Measurements from ENCODE around the gene VOPP1.

VOPP1 gene

DNA sequence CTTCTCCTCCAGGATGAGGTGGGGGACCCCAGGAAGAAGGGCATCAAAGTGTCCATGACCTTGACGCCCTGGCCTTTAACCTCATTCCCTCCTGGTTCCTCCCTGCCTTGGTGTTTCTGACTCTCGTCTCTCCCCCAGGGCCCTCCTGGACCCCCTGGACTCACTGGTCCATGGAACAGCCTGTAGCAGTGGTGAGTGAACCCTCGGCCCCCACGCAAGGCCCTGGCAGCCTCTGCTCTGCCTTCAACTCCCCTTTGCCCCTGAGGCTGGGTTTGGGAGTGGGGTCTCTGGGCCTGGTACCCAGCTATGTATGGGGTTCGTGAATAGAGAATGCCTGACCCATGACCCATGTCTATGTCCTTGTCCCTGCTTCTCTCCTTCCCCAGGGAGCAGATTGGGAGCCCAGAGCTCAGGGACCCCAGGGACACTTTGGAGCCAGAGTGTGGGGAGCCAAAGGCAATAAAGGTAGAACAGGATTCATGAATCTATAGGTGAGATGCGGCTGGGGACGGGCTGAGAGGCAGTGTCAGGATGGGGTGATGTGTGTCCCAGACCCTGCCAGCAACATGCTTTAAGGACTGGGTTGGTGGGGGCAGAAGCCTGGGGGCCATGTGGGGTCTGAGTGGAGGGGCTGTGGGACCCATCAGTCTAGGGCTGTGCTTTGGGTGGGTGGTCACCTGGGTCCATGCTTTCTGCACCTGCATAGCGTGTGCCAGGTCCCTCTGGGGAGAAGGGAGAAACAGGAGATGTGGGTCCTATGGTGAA, 18.4 kb upstream of the VOPP1 start:
- Histone ChIP-seq H3K4me1 (ENCODE audit: low read depth, poor library complexity, severe bottlenecking) (peaks cover 8% of the 10 kb centered on the region), H3K79me2 (ENCODE audit: insufficient read depth, low read depth) (no peaks in the 10 kb centered on the region), H4K20me1 (ENCODE audit: insufficient read depth) (no peaks in the 10 kb centered on the region), H3K9ac (no peak overlapping the region), H3K4me3 (IDR thresholded peaks at IDR 0.05; ENCODE audit: insufficient read depth, low read depth, low read length) (no peak overlapping the region), H3K27ac (no peak overlapping the region), H3K27me3 (ENCODE audit: insufficient read depth, low read depth) (no peaks in the 10 kb centered on the region), H3K36me3 (ENCODE audit: insufficient read depth) (no peaks in the 10 kb centered on the region), H3K4me2 (no peak overlapping the region), H2AFZ (ENCODE audit: low read depth) (no peak overlapping the region)
- TF ChIP-seq, protein P1, sequence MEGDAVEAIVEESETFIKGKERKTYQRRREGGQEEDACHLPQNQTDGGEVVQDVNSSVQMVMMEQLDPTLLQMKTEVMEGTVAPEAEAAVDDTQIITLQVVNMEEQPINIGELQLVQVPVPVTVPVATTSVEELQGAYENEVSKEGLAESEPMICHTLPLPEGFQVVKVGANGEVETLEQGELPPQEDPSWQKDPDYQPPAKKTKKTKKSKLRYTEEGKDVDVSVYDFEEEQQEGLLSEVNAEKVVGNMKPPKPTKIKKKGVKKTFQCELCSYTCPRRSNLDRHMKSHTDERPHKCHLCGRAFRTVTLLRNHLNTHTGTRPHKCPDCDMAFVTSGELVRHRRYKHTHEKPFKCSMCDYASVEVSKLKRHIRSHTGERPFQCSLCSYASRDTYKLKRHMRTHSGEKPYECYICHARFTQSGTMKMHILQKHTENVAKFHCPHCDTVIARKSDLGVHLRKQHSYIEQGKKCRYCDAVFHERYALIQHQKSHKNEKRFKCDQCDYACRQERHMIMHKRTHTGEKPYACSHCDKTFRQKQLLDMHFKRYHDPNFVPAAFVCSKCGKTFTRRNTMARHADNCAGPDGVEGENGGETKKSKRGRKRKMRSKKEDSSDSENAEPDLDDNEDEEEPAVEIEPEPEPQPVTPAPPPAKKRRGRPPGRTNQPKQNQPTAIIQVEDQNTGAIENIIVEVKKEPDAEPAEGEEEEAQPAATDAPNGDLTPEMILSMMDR (conservative IDR thresholded peaks at IDR 0.05; ENCODE audit: low read depth, low read length) = no peak

DNA sequence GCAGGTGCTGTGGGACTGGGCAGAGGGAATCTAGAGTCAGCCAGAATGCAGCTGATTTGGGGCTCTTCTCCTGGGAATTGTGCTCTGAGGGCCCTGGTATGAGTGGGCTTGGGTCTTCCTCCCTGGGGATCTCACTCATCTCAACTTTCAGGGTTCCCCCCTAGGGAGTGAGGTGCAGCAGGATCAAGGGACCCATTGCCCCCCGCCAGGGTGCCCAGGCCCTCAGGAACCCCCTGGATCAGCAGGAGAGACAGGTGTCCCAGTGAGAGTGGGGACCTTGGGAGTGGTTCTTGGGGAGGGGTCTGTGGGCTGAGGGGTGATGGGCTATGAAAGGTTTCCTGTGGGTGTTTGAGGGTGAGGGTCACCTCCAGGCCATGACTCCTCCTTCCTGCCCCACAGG, 17.6 kb upstream of the VOPP1 start:
- no peaks in the 10 kb centered on the region for H3K27me3 ChIP-seq (ENCODE audit: insufficient read depth, low read depth)
- no peak overlapping the region for H3K4me3 ChIP-seq (IDR thresholded peaks at IDR 0.05; ENCODE audit: insufficient read depth, low read depth, low read length)
- H4K20me1 ChIP-seq (ENCODE audit: insufficient read depth) = no peaks in the 10 kb centered on the region
- TF ChIP-seq, protein P1 (conservative IDR thresholded peaks at IDR 0.05; ENCODE audit: low read depth, low read length) = no peak
- no peak overlapping the region for H3K9ac ChIP-seq
- no peaks in the 10 kb centered on the region for H3K79me2 ChIP-seq (ENCODE audit: insufficient read depth, low read depth)
- H3K36me3 ChIP-seq (ENCODE audit: insufficient read depth) = no peaks in the 10 kb centered on the region
- H3K27ac ChIP-seq = no peak overlapping the region
- peaks cover 8% of the 10 kb centered on the region for H3K4me1 ChIP-seq (ENCODE audit: low read depth, poor library complexity, severe bottlenecking)
- H2AFZ ChIP-seq (ENCODE audit: low read depth) = no peak overlapping the region
- no peak overlapping the region for H3K4me2 ChIP-seq

DNA sequence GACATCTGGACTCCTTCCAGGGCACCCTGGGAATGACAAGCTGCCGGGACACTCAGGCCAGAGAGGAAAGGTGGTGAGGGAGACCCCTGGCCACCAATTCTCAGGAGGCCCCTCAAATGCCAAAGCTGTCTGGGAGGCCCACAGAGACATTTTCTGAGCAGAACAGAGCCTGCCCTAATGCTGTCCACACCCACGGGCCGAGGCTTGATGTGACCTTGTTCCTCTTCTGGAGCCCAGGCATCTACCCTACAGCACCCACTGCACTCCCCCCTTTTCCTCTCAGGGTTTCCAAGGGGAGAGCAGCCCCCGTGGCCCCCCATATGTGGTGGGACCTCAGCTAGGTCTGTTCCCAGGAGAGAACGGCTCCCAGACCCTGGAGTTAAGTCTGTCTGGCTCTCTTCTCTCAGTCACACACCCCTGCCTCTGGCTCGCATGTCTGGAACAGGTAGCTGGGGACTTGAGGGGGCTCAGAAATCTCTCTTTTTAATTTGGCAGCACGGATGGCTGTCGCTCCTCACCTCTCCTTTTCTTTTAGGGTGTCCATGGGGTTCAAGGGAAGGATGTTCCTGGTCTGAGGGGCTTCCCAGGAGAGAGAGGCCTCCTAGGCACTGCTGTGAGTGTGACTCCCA, 16.8 kb upstream of the VOPP1 start:
- H3K79me2 ChIP-seq (ENCODE audit: insufficient read depth, low read depth) = no peaks in the 10 kb centered on the region
- no peak overlapping the region for H2AFZ ChIP-seq (ENCODE audit: low read depth)
- H3K27me3 ChIP-seq (ENCODE audit: insufficient read depth, low read depth) = no peaks in the 10 kb centered on the region
- no peaks in the 10 kb centered on the region for H3K36me3 ChIP-seq (ENCODE audit: insufficient read depth)
- no peak overlapping the region for H3K4me3 ChIP-seq (IDR thresholded peaks at IDR 0.05; ENCODE audit: insufficient read depth, low read depth, low read length)
- no peak overlapping the region for H3K27ac ChIP-seq
- TF ChIP-seq, protein P1 (conservative IDR thresholded peaks at IDR 0.05; ENCODE audit: low read depth, low read length) = no peak
- peaks cover 8% of the 10 kb centered on the region for H3K4me1 ChIP-seq (ENCODE audit: low read depth, poor library complexity, severe bottlenecking)
- no peak overlapping the region for H3K9ac ChIP-seq
- no peaks in the 10 kb centered on the region for H4K20me1 ChIP-seq (ENCODE audit: insufficient read depth)
- no peak overlapping the region for H3K4me2 ChIP-seq

DNA sequence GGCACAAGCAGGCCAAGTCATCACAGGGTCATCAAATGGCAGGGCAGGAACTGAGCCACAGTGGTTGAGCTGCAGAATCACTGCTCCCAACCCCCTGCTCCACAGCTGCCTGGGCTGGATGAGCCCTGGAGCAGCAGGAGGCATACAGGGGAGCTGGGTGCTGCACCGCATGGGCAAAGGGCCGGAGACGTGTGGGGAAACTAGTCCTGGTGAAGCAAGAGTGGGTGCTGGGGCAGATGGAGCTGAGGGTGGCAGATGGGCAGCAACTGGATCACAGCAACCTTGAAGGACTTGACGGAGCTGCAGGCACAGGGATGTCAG, 16.0 kb upstream of the VOPP1 start:
- H3K27me3 ChIP-seq (ENCODE audit: insufficient read depth, low read depth) = no peaks in the 10 kb centered on the region
- TF ChIP-seq, protein P1 (conservative IDR thresholded peaks at IDR 0.05; ENCODE audit: low read depth, low read length) = no peak
- no peak overlapping the region for H3K4me3 ChIP-seq (IDR thresholded peaks at IDR 0.05; ENCODE audit: insufficient read depth, low read depth, low read length)
- no peak overlapping the region for H3K9ac ChIP-seq
- H2AFZ ChIP-seq (ENCODE audit: low read depth) = no peak overlapping the region
- no peak overlapping the region for H3K27ac ChIP-seq
- no peak overlapping the region for H3K4me2 ChIP-seq
- H3K36me3 ChIP-seq (ENCODE audit: insufficient read depth) = no peaks in the 10 kb centered on the region
- no peaks in the 10 kb centered on the region for H4K20me1 ChIP-seq (ENCODE audit: insufficient read depth)
- H3K4me1 ChIP-seq (ENCODE audit: low read depth, poor library complexity, severe bottlenecking) = peaks cover 2% of the 10 kb centered on the region
- H3K79me2 ChIP-seq (ENCODE audit: insufficient read depth, low read depth) = no peaks in the 10 kb centered on the region
